AG09319 (cell line): ENCODE measurements around the gene ZNF646.

Experiments
- DNase-seq: peaks from one replicate; pipeline ENCODE4 v3.0.0-alpha.2; 2010; ENCODE audit warnings: low read depth; ENCODE audit errors: extremely low read depth
- CTCF ChIP-seq: IDR thresholded peaks from 2 replicates; pipeline ENCODE4 v1.5.1; 2011; ENCODE audit warnings: low read depth, mild to moderate bottlenecking, inconsistent platforms, low read length, moderate library complexity

Gene ZNF646

GRCh38 chr16:31132303-31132979 lies 58.2 kb downstream of the ZNF646 start:
- DNase-seq: no peak
- TF ChIP-seq CTCF: no peak

- TF ChIP-seq CTCF: no peak
- no peak for DNase-seq
Measured at GRCh38 chr16:31133046-31133501, 58.9 kb downstream of the ZNF646 start.
